Measurements from ENCODE around the gene PPARGC1A. TPM values are rescaled to one million over a fixed set of nuclear protein-coding genes. Genes with fewer than 3 reads are reported as not detected.

The PPARGC1A gene
- total and polyA plus RNA-seq, 4 donors, result 7.7 to 34.6 (median 16.3) TPM

GRCh38 chr4:23818097-23818885 is 71.6 kb downstream of the PPARGC1A start:
- no peaks in the 10 kb centered on the region for H3K9me3 ChIP-seq (ENCODE audit: control insufficient read depth in 4 of 4, low read length in 3 of 4)
- TF ChIP-seq EGR1 (IDR thresholded peaks at IDR 0.05; ENCODE audit: low read depth in 2 of 2) (no peak), RAD21 (IDR thresholded peaks at IDR 0.05) (no peak), REST (IDR thresholded peaks at IDR 0.05) (no peak), RXRA (IDR thresholded peaks at IDR 0.05) (no peak), GABPA (IDR thresholded peaks at IDR 0.05 in 1 of 2, conservative IDR thresholded peaks at IDR 0.05 in 1 of 2) (no peak), HNF4G (IDR thresholded peaks at IDR 0.05) (no peak), JUND (IDR thresholded peaks at IDR 0.05) (no peak)
- H3K36me3 ChIP-seq (ENCODE audit: control insufficient read depth in 4 of 4, insufficient read depth in 3 of 4, low read depth in 1 of 4, low read length in 3 of 4), result peaks cover 4 to 52% (median 21%) of the 10 kb centered on the region in 4 donors
- 74% methylated on average over 7 of the region's 7 CpGs for WGBS
- no peak for DNase-seq (ENCODE audit: low spot score)
- no peak overlapping the region for H3K4me3 ChIP-seq (ENCODE audit: low read depth in 1 of 3, low read length in 3 of 3)
- H3K27ac ChIP-seq (ENCODE audit: low read depth in 1 of 2, low read length in 2 of 2), result no peak overlapping the region
- H3K4me1 ChIP-seq (ENCODE audit: control insufficient read depth in 4 of 4, insufficient read depth in 4 of 4, low read length in 3 of 4), result no peaks in the 10 kb centered on the region
- no peak overlapping the region for H3K9ac ChIP-seq (ENCODE audit: low read depth in 1 of 2, low read length in 2 of 2)
- no peaks in the 10 kb centered on the region for H3K27me3 ChIP-seq (ENCODE audit: control insufficient read depth in 4 of 4, insufficient read depth in 4 of 4, low read length in 3 of 4)

GRCh38 chr4:23814996-23815660 is 74.7 kb downstream of the PPARGC1A start:
- Histone ChIP-seq H3K9ac (ENCODE audit: low read depth in 1 of 2, low read length in 2 of 2) (no peak overlapping the region), H3K4me1 (ENCODE audit: control insufficient read depth in 4 of 4, insufficient read depth in 4 of 4, low read length in 3 of 4) (no peaks in the 10 kb centered on the region), H3K36me3 (ENCODE audit: control insufficient read depth in 4 of 4, insufficient read depth in 3 of 4, low read depth in 1 of 4, low read length in 3 of 4) (peaks cover 9 to 56% (median 32%) of the 10 kb centered on the region in 4 donors), H3K4me3 (ENCODE audit: low read depth in 1 of 3, low read length in 3 of 3) (no peak overlapping the region), H3K9me3 (ENCODE audit: control insufficient read depth in 4 of 4, low read length in 3 of 4) (no peaks in the 10 kb centered on the region), H3K27ac (ENCODE audit: low read depth in 1 of 2, low read length in 2 of 2) (no peak overlapping the region), H3K27me3 (ENCODE audit: control insufficient read depth in 4 of 4, insufficient read depth in 4 of 4, low read length in 3 of 4) (no peaks in the 10 kb centered on the region)
- TF ChIP-seq FOXA2 (IDR thresholded peaks at IDR 0.05) (no peak), SP1 (IDR thresholded peaks at IDR 0.05) (no peak), MAX (IDR thresholded peaks at IDR 0.05) (no peak), ZBTB33 (IDR thresholded peaks at IDR 0.05) (no peak), ATF3 (IDR thresholded peaks at IDR 0.05) (no peak), GABPA (IDR thresholded peaks at IDR 0.05 in 1 of 2, conservative IDR thresholded peaks at IDR 0.05 in 1 of 2) (no peak), CTCF (IDR thresholded peaks at IDR 0.05; ENCODE audit: low read depth, low read length, missing input control) (no peak), FOXA1 (IDR thresholded peaks at IDR 0.05) (no peak), RXRA (IDR thresholded peaks at IDR 0.05) (no peak), NR2F2 (IDR thresholded peaks at IDR 0.05) (no peak), YY1 (IDR thresholded peaks at IDR 0.05) (no peak), HNF4A (conservative IDR thresholded peaks at IDR 0.05) (no peak), HNF4G (IDR thresholded peaks at IDR 0.05) (no peak), JUND (IDR thresholded peaks at IDR 0.05) (no peak), RAD21 (IDR thresholded peaks at IDR 0.05) (no peak), EGR1 (IDR thresholded peaks at IDR 0.05; ENCODE audit: low read depth in 2 of 2) (no peak), TAF1 (conservative IDR thresholded peaks at IDR 0.05) (no peak), REST (IDR thresholded peaks at IDR 0.05) (no peak)
- DNase-seq (ENCODE audit: low spot score), result no peak
- WGBS, result 95% methylated on average over 8 of the region's 8 CpGs

Data from liver (tissue), 9 donors.